HTR-8/SVneo (cell line): ENCODE results near the gene NXNL2.

Source experiments
- DNase-seq: peaks from one replicate; pipeline ENCODE4 v3.0.0; 2011; ENCODE audit warnings: low spot score, mixed read lengths; ENCODE audit not compliant: insufficient read length
- FAIRE-seq: peaks from 2 replicates; lab custom pipeline; 2011; peaks lifted over from hg19 to GRCh38; lab: Jason Lieb, UNC

NXNL2 gene

GRCh38 chr9:88577256-88578120 lies 42.5 kb downstream of the NXNL2 start:
- no peak for DNase-seq
- FAIRE-seq = no peak

DNA sequence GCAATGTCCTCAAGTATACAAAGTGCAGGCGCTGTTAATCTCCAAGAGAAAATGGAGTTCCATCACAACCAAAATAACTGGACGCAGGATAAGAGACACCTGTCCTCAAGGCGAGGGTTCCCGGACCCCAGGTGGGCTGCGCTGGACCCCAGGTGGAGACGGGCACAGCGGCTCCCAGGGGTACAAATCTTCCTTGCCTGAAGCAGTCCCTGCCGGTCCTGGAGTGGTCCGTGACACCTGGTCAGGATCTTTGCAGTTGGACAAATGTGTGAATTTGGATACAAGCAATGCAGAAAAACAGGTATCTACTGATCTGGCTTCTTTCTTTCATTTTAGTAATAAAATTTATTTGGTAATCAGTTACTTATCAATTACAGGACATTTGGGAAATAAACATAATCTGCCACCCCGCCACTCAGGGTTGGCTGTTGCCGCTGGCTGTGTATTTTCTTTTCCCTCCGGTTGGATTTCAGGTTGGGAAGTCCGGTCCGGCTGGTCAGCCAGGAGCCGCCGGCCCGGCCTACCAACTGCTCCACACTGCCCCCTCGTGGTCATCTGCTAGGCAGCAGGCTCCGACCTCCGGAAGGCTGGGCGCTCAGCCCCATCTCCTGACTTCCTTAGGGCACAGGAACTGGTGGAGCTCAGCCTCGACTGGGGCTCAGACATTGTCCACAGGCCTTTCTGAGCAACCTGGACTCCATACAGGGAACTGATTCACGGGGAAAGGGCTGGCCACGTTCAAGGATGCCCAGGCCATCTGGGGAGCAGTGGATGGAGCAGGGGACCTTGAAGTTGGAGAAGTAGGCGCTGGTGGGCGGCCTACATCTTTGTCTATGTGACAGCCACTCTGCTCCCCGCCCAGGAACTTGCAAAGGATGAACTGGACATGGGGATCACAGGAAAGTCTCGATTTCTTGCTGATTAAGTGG lies 43.4 kb downstream of the NXNL2 start:
- DNase-seq = peak; percentile 77
- FAIRE-seq = peak; percentile 78

DNA sequence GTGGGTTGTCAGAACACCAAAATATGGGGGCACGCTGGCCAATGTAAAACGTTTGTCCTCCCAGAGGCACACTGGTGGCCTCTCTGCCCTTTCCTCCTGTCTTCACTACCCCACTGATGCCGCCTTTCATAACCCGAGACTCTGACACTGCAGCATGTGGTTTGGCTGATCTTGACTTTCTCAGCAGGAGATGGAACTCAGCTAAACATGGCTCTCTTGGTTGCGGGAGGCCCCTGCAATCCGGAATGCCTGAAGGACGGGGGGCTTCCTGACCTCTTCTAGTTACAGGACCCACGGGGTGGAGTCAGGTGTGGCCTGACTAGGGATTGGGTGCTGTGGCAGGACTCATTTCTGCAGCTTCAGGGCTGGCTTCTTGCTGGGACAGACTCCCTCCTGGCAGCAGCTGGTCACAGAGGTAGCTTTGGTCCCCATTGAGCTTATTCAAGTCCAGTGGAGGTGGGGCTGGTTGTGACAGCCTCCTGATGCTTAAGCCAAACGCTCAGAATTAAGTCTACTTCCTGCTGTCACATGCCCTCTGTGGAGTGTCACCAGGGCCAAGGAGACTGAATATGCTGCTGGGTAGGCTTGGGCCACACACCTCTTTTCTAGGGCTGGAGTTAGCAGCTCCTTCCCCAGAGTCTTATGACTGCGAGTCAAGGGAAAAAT lies 44.2 kb downstream of the NXNL2 start:
- no peak for DNase-seq
- no peak for FAIRE-seq

- FAIRE-seq (no peak), DNase-seq (no peak)
Measured at GRCh38 chr9:88580961-88581360, 46.0 kb downstream of the NXNL2 start.

GRCh38 chr9:88583901-88584596 lies 49.1 kb downstream of the NXNL2 start:
- FAIRE-seq (no peak), DNase-seq (no peak)

DNA sequence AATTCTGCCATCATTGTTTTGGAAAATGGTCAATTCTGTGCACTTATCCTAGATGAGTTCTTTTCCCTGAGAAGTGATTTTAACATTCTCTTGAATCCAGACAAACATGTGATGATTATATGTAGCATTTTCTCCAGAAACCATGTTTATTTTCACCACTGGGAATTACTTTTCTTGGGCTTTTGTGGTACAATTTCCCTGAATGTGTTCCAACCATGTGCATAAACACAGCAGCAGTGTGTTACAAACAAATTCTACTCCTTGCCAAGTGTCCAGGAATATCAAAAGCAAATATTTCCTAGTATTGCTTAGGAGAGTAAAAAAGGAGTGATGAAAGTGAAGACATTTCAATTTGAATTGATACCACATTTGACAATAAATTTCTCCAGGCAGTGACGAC lies 50.4 kb downstream of the NXNL2 start:
- no peak for DNase-seq
- no peak for FAIRE-seq

DNA sequence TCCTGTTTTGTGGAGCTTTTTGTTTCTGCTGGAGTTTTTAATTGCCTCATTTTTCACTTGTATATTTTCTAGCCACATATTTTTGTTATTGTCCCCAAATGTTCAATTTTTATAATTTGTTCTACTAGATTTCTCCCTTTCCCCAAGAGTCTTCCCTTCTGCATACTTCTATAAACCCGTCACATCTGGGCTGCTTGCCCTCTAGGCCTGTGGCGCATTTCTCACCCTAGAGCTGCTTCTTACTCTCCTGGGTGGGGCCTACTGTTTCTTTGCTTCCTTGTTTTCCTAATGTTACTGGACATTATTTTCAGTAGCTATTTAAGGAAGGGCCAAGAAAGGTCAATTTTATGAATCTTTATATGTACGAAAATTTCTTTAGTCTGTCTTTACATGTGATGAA lies 51.5 kb downstream of the NXNL2 start:
- FAIRE-seq (no peak), DNase-seq (no peak)

GRCh38 chr9:88587182-88587581 lies 52.2 kb downstream of the NXNL2 start:
- DNase-seq (no peak), FAIRE-seq (no peak)

- FAIRE-seq = no peak
Measured at GRCh38 chr9:88587885-88588649, 53.1 kb downstream of the NXNL2 start.

DNA sequence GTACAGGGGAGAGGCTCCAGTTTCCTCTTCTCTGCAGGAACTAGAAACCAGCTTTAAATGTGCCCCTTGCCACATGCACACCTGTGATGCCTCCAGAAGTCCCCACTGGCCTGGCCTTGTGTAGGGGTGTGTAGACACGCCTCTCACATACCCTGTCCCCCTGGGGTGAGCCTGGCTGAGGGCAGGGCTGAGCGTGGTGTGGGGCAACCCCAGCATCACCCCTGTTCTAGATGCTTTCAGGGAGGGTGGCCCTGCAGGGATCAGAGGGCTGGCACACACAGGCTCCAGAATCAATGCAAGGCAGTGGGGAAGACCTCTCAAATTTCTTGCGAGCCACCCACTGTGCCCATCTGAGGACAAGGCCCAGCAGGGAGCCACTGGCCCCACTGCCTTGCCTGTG lies 54.7 kb downstream of the NXNL2 start:
- DNase-seq (no peak), FAIRE-seq (no peak)

More at GRCh38 chr9:88587885-88588649, 53.1 kb downstream of the NXNL2 start:
- no peak for DNase-seq

DNA sequence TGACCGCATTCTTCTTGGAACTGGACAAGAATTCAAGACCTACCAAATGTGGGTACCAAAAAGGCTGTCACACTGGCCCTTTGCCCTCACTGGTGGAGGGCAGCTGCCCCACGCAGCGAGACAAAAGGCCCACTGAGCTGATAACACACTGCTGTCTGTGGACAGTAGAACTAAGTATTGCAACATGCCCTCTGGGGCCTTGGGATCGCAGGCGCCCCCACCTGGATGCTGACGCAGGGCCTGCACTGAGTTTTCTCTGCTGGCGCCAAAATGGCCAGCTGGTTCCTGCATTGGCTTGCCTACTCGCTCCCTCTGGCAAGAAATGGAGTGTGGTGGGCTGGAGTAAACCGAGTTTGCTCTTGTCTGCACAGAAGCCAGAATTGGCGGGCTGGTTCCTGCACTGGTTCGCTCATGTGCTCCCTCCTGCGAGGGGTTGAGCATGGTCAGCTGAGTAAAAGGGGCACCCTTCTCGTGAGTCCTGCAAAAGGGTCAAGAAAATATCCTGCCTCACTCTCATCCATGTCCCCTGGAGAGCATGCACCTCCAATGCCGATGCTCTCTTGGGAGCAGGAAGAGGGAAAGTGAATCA lies 55.7 kb downstream of the NXNL2 start:
- FAIRE-seq (no peak), DNase-seq (no peak)

DNA sequence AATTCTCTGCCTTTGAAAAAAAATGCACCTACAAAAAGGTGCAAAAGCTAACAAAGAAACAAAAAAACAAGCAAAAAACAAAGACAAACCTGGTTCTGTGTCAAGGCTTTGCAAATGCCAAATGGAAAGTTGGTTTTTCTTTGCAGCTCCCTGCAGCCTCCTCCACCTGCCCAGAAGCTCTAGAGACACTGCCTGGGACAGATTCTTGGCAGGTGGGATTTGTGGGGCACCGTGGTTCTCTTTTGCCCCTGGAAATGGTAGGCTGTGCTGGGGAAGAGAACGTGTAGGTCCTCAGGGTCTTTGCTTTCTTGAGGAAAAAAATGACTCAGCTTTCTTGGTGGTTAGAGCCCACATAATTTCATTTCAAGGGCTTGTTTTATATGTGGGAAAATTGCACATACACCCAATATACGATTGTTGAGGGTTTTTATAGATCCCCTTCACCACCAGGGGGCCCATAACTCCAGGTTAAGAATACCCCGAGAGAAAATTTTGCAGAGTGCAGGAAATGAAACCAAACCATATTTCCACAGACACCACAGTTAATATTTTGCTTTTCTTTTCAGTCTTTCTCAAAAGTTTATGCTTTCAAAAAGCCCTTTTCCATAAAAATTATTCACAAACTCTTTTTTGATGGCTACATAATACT lies 58.7 kb downstream of the NXNL2 start:
- FAIRE-seq = no peak
- DNase-seq = no peak
